H1 (cell line): ENCODE measurements around the gene SIDT1. TPM values are rescaled to one million over a fixed set of nuclear protein-coding genes. Genes with fewer than 3 reads are reported as not detected.

Experiments used
- CTCF ChIA-PET: fragments of 300-600 bp; sonication (Branson Sonifier 250); formaldehyde crosslinking; loops from one replicate; lab custom pipeline; 2021; ENCODE audit not compliant: partially characterized antibody; lab: Charles Lee
- POLR2A ChIA-PET: fragments of 300-600 bp; sonication (Branson Sonifier 250); formaldehyde crosslinking; loops from one replicate; lab custom pipeline; 2021; ENCODE audit warnings: inconsistent platforms; ENCODE audit not compliant: partially characterized antibody; lab: Charles Lee
- DNase-seq, 2 experiments: peaks; one replicate each; pipeline versions ENCODE4 v3.0.0 to v3.0.0-alpha.2; 2010 to 2022; ENCODE audit warnings: low spot score in 2 of 2, low read depth in 1 of 2, mixed read lengths in 1 of 2
- FAIRE-seq: peaks from 2 replicates; lab custom pipeline; 2011; peaks lifted over from hg19 to GRCh38; lab: Jason Lieb, UNC
- H2AFZ ChIP-seq: 2 replicates; pipeline ENCODE4 v1.8.1; 2012; ENCODE audit warnings: low read length, inconsistent platforms
- H2AK5ac ChIP-seq: 2 replicates; pipeline ENCODE4 v1.6.1; 2013; ENCODE audit warnings: low read depth, low read length
- H2BK120ac ChIP-seq: replicated peaks from 2 replicates; pipeline ENCODE3; 2013; ENCODE audit warnings: low read depth, low read length, inconsistent platforms
- H2BK12ac ChIP-seq: 2 replicates; pipeline ENCODE4 v1.6.1; 2013; ENCODE audit warnings: low read depth, low read length
- H2BK15ac ChIP-seq: 2 replicates; pipeline ENCODE4 v1.6.1; 2013; ENCODE audit warnings: low read length
- H2BK20ac ChIP-seq: 2 replicates; pipeline ENCODE4 v1.6.1; 2013; ENCODE audit warnings: low read length
- H2BK5ac ChIP-seq: 2 replicates; pipeline ENCODE4 v1.6.1; 2013; ENCODE audit warnings: low read depth, low read length
- H3K14ac ChIP-seq: 2 replicates; pipeline ENCODE4 v1.6.1; 2013; ENCODE audit warnings: inconsistent platforms; ENCODE audit not compliant: insufficient read length
- H3K18ac ChIP-seq: 2 replicates; pipeline ENCODE4 v1.6.1; 2013; ENCODE audit warnings: low read length; ENCODE audit errors: extremely low read depth
- H3K23ac ChIP-seq: 2 replicates; pipeline ENCODE4 v1.6.1; 2013; ENCODE audit warnings: inconsistent platforms; ENCODE audit not compliant: insufficient read length
- H3K23me2 ChIP-seq: 2 replicates; pipeline ENCODE4 v1.6.1; 2013; ENCODE audit warnings: low read depth, low read length
- H3K27ac ChIP-seq: 2 replicates; pipeline ENCODE4 v1.6.1; 2011; ENCODE audit warnings: low read depth, low read length, inconsistent platforms
- H3K27me3 ChIP-seq, 4 experiments: replicated peaks in 1 of 4; 1 replicate in 1 of 4; 2 replicates in 3 of 4; pipeline versions ENCODE4 v1.6.1 to v1.8.1; 2011 to 2013; ENCODE audit warnings: low read length in 3 of 4, mild to moderate bottlenecking in 3 of 4, inconsistent platforms in 2 of 4, mixed read lengths in 2 of 4, moderate library complexity in 1 of 4; ENCODE audit not compliant: control insufficient read depth in 3 of 4, insufficient read depth in 3 of 4; ENCODE audit errors: extremely low read depth in 1 of 4
- H3K36me3 ChIP-seq, 4 experiments: 2 replicates each; pipeline versions ENCODE4 v1.6.1 to v1.8.1; 2011 to 2013; ENCODE audit warnings: mild to moderate bottlenecking in 4 of 4, low read length in 3 of 4, moderate library complexity in 2 of 4, control low read depth in 1 of 4, inconsistent platforms in 1 of 4; ENCODE audit not compliant: insufficient read depth in 4 of 4, control insufficient read depth in 2 of 4
- H3K4ac ChIP-seq: replicated peaks from 2 replicates; pipeline ENCODE3; 2013; ENCODE audit warnings: low read length, low read depth, mixed read lengths, inconsistent platforms; ENCODE audit not compliant: insufficient read length
- H3K4me1 ChIP-seq, 4 experiments: replicated peaks in 1 of 4; 1 replicate in 1 of 4; 2 replicates in 3 of 4; pipeline versions ENCODE4 v1.6.1 to v1.8.1; 2011 to 2013; ENCODE audit warnings: low read length in 3 of 4, inconsistent platforms in 2 of 4, mixed read lengths in 1 of 4; ENCODE audit not compliant: insufficient read depth in 4 of 4, control insufficient read depth in 3 of 4
- H3K4me2 ChIP-seq, 2 experiments: 2 replicates each; pipeline versions ENCODE4 v1.6.1 to v1.8.1; 2011 to 2013; ENCODE audit warnings: low read depth in 2 of 2, low read length in 2 of 2, control low read depth in 1 of 2, inconsistent platforms in 1 of 2, mild to moderate bottlenecking in 1 of 2; ENCODE audit not compliant: insufficient read depth in 1 of 2
- H3K4me3 ChIP-seq, 4 experiments: fragments of 200-600, 300-600 bp in 1 of 4; sonication (generic), shearing (Covaris generic), sonication (Bioruptor Twin) in 1 of 4; 2 replicates each; pipeline versions ENCODE4 v1.5.1 to v1.8.1; 2011 to 2016; ENCODE audit warnings: low read length in 4 of 4, low read depth in 3 of 4, control low read depth in 2 of 4, inconsistent platforms in 2 of 4, mild to moderate bottlenecking in 2 of 4, mixed read lengths in 1 of 4, moderate library complexity in 1 of 4; ENCODE audit not compliant: insufficient read depth in 2 of 4; ENCODE audit errors: extremely low read depth in 1 of 4
- H3K56ac ChIP-seq: replicated peaks from 2 replicates; pipeline ENCODE3; 2013; ENCODE audit warnings: low read depth, mild to moderate bottlenecking, mixed read lengths, low read length, inconsistent platforms; ENCODE audit not compliant: insufficient read length
- H3K79me1 ChIP-seq: 2 replicates; pipeline ENCODE4 v1.6.1; 2013; ENCODE audit warnings: low read depth, low read length, control low read depth
- H3K79me2 ChIP-seq, 2 experiments: 2 replicates each; pipeline versions ENCODE4 v1.6.1 to v1.8.1; 2012 to 2013; ENCODE audit warnings: low read length in 2 of 2, mild to moderate bottlenecking in 2 of 2, inconsistent platforms in 1 of 2; ENCODE audit not compliant: insufficient read depth in 2 of 2, control insufficient read depth in 1 of 2
- H3K9ac ChIP-seq, 4 experiments: replicated peaks in 1 of 4; 1 replicate in 1 of 4; 2 replicates in 3 of 4; pipeline versions ENCODE4 v1.6.1 to v1.8.1; 2011 to 2013; ENCODE audit warnings: low read depth in 3 of 4, low read length in 3 of 4, control low read depth in 2 of 4, mild to moderate bottlenecking in 2 of 4, moderate library complexity in 2 of 4, inconsistent platforms in 1 of 4; ENCODE audit errors: extremely low read depth in 1 of 4
- H3K9me3 ChIP-seq, 2 experiments: 2 replicates each; pipeline versions ENCODE4 v1.6.1 to v1.8.1; 2012 to 2013; ENCODE audit warnings: mild to moderate bottlenecking in 2 of 2, moderate library complexity in 2 of 2, control low read depth in 1 of 2, inconsistent platforms in 1 of 2, low read depth in 1 of 2, low read length in 1 of 2, mixed read lengths in 1 of 2; ENCODE audit not compliant: insufficient read depth in 2 of 2
- H4K20me1 ChIP-seq, 2 experiments: replicated peaks in 1 of 2; 2 replicates each; pipeline versions ENCODE3 to v1.8.1; 2011 to 2013; ENCODE audit warnings: inconsistent platforms in 2 of 2, low read length in 2 of 2, mild to moderate bottlenecking in 1 of 2; ENCODE audit not compliant: insufficient read depth in 2 of 2, control insufficient read depth in 1 of 2
- H4K5ac ChIP-seq: 2 replicates; pipeline ENCODE4 v1.6.1; 2013; ENCODE audit warnings: low read length, low read depth, mixed read lengths, inconsistent platforms; ENCODE audit not compliant: insufficient read length
- H4K8ac ChIP-seq: 2 replicates; pipeline ENCODE4 v1.8.0; 2013; ENCODE audit warnings: mild to moderate bottlenecking, moderate library complexity, low read length, inconsistent platforms; ENCODE audit not compliant: insufficient read depth; ENCODE audit errors: extremely low read depth
- H4K91ac ChIP-seq: replicated peaks from 2 replicates; pipeline ENCODE3; 2013; ENCODE audit warnings: low read length, mixed read lengths, inconsistent platforms; ENCODE audit not compliant: insufficient read length
- BACH1 ChIP-seq: IDR thresholded peaks from 2 replicates; pipeline ENCODE4 v1.6.1; 2012; ENCODE audit warnings: low read length, improper control_type of control experiment
- BCL11A ChIP-seq, 2 experiments: IDR thresholded peaks; one replicate each; pipeline ENCODE4 v1.6.1; 2011; ENCODE audit warnings: low read depth in 2 of 2, low read length in 2 of 2, mild to moderate bottlenecking in 2 of 2
- CEBPB ChIP-seq: IDR thresholded peaks from 2 replicates; pipeline ENCODE4 v1.6.1; 2012; ENCODE audit warnings: low read depth, low read length
- CHD2 ChIP-seq: IDR thresholded peaks from 2 replicates; pipeline ENCODE4 v1.6.1; 2012; ENCODE audit warnings: low read length, improper control_type of control experiment
- CREB1 ChIP-seq: IDR thresholded peaks from 2 replicates; pipeline ENCODE4 v1.6.1; 2012; ENCODE audit warnings: inconsistent platforms
- EGR1 ChIP-seq: IDR thresholded peaks from 2 replicates; pipeline ENCODE4 v1.6.1; 2011; ENCODE audit warnings: low read depth, low read length, borderline replicate concordance
- GTF2F1 ChIP-seq: IDR thresholded peaks from 2 replicates; pipeline ENCODE4 v1.6.1; 2012; ENCODE audit warnings: low read depth, low read length, improper control_type of control experiment, borderline replicate concordance
- KDM1A ChIP-seq: fragments of 200-600, 300-600 bp; sonication (generic); IDR thresholded peaks from 2 replicates; pipeline ENCODE4 v1.7.1; 2016; ENCODE audit warnings: mild to moderate bottlenecking, low read length, borderline replicate concordance
- POLR2AphosphoS5 ChIP-seq: IDR thresholded peaks from 2 replicates; pipeline ENCODE4 v1.6.1; 2011; ENCODE audit warnings: low read depth, low read length
- RAD21 ChIP-seq, 2 experiments: IDR thresholded peaks in 1 of 2; conservative IDR thresholded peaks in 1 of 2; 2 replicates each; pipeline ENCODE4 v1.6.1; 2011; ENCODE audit warnings: low read depth in 2 of 2, low read length in 2 of 2, improper control_type of control experiment in 1 of 2, inconsistent platforms in 1 of 2, mild to moderate bottlenecking in 1 of 2, moderate library complexity in 1 of 2
- SP2 ChIP-seq: IDR thresholded peaks from 2 replicates; pipeline ENCODE4 v1.6.1; 2012; ENCODE audit warnings: mild to moderate bottlenecking, low read length, inconsistent platforms
- WGBS, 2 experiments: shearing (Covaris generic) in 1 of 2; methylation state at CpG; one replicate each; pipeline versions ENCODE4 v1.1.6 to v1.1.7; 2013 to 2015; ENCODE audit warnings: low lambda C conversion rate in 2 of 2, mixed read lengths in 2 of 2, inconsistent platforms in 1 of 2, low coverage in 1 of 2, missing lambda C conversion rate in 1 of 2; ENCODE audit not compliant: insufficient replicate concordance in 2 of 2, insufficient coverage in 1 of 2, insufficient read length in 1 of 2; ENCODE audit errors: extremely low coverage in 1 of 2, missing lambda C conversion rate in 1 of 2; 5-methylcytosine and 5-hydroxymethylcytosine counted together
- polyA plus RNA-seq, 7 experiments: library from polyadenylated mRNA; depleted of rRNA in 3 of 7; stranded (reverse) in 5 of 7; unstranded in 2 of 7; fragments of >200 nt in 5 of 7; fragments of 200-250 nt in 2 of 7; gene quantifications; 1 replicate in 5 of 7; 2 replicates in 1 of 7; 4 replicates in 1 of 7; pipeline versions ENCODE4 v1.2.1 to v1.2.3, GENCODE V29; 2011 to 2013; ENCODE audit warnings: missing spikeins in 2 of 7, mixed read lengths in 2 of 7
- total RNA-seq: library from RNA; stranded (reverse); fragmentation: NEBNext Ultra II Directional; extraction: Animal tissue kit (Norgen Biotek cat#: 25700); gene quantifications from 2 replicates; pipeline ENCODE4 v1.2.1, GENCODE V29; 2021
- TF ChIP-seq, protein P1 (sequence below): IDR thresholded peaks from 2 replicates; pipeline ENCODE4 v1.6.1; 2012; ENCODE audit warnings: low read length, inconsistent platforms
- TF ChIP-seq, protein P2 (sequence below): IDR thresholded peaks from 2 replicates; pipeline ENCODE4 v1.6.1; 2012; ENCODE audit warnings: inconsistent platforms

Gene SIDT1
- total and polyA plus RNA-seq, 2 of the 8 experiments (the other 6 are each of a cell fraction or from before 2014, with no cell fraction given), result 0.06 TPM; not detected in 1

DNA sequence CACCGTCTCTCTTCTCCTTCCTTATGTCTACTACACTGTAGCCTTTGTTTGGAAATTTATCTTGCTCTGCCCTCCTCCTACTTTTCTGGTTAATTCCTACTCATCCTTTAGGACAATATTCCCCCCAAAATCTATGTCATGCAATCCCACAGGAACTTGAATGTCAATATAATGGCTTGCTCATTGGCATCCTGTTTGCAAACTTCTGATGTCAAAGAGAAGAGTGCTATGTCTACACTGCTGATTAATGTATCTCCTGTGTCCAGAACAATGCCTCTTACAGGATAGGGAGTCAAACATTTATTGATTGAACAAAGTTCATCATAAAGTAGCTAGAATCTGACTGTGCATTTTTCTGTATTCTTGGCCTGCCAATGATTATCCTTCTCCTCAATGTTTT, 22.8 kb downstream of the SIDT1 start:
- H3K23me2 ChIP-seq, result no peaks in the 10 kb centered on the region; the same call in 1 of the 2 replicates
- FAIRE-seq (no peak), DNase-seq (no peak)
- no peaks in the 10 kb centered on the region for H3K36me3 ChIP-seq
- H4K5ac ChIP-seq, result no peak overlapping the region
- H3K56ac ChIP-seq, result no peak overlapping the region
- no peak overlapping the region for H2AK5ac ChIP-seq
- H3K9ac ChIP-seq, result no peak overlapping the region
- 88% methylated on average over 1 of the region's 1 CpG; no CpG with 5 or more reads in 1 of the 2 experiments for WGBS, 2 experiments
- H3K79me1 ChIP-seq, result no peaks in the 10 kb centered on the region
- H4K20me1 ChIP-seq, result no peaks in the 10 kb centered on the region
- H2BK120ac ChIP-seq, result no peak overlapping the region
- H2BK20ac ChIP-seq, result no peak overlapping the region
- H3K18ac ChIP-seq, result no peak overlapping the region
- H4K8ac ChIP-seq, result no peak overlapping the region
- no peak overlapping the region for H2BK5ac ChIP-seq
- H3K23ac ChIP-seq, result no peak overlapping the region
- H3K9me3 ChIP-seq, result no peaks in the 10 kb centered on the region
- H2BK15ac ChIP-seq, result no peak overlapping the region
- ChIA-PET CTCF (interaction anchor here (0.6 to 3.5 kb wide), 11 partner anchors 12 to 267 kb away, joined by 3 to 19 read pairs (median 4); no protein-coding TSS in a partner anchor), POLR2A (no interaction called here)
- no peak overlapping the region for H4K91ac ChIP-seq
- H3K4me2 ChIP-seq, result no peak overlapping the region
- no peaks in the 10 kb centered on the region for H3K4me1 ChIP-seq
- H3K27ac ChIP-seq, result no peak overlapping the region
- TF ChIP-seq BACH1 (no peak), CREB1 (no peak), POLR2AphosphoS5 (no peak), EGR1 (no peak), CEBPB (no peak), BCL11A (IDR thresholded peaks at IDR 0.05; ENCODE audit: low read depth in 2 of 2, low read length in 2 of 2) (no peak), RAD21 (IDR thresholded peaks at IDR 0.05 in 1 of 2, conservative IDR thresholded peaks at IDR 0.05 in 1 of 2; ENCODE audit: low read depth in 2 of 2, low read length in 2 of 2) (no peak), KDM1A (no peak), CHD2 (no peak), GTF2F1 (no peak), SP2 (no peak)
- TF ChIP-seq, protein P1, sequence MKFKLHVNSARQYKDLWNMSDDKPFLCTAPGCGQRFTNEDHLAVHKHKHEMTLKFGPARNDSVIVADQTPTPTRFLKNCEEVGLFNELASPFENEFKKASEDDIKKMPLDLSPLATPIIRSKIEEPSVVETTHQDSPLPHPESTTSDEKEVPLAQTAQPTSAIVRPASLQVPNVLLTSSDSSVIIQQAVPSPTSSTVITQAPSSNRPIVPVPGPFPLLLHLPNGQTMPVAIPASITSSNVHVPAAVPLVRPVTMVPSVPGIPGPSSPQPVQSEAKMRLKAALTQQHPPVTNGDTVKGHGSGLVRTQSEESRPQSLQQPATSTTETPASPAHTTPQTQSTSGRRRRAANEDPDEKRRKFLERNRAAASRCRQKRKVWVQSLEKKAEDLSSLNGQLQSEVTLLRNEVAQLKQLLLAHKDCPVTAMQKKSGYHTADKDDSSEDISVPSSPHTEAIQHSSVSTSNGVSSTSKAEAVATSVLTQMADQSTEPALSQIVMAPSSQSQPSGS, result no peak
- TF ChIP-seq, protein P2, sequence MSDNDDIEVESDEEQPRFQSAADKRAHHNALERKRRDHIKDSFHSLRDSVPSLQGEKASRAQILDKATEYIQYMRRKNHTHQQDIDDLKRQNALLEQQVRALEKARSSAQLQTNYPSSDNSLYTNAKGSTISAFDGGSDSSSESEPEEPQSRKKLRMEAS, result no peak
- H3K14ac ChIP-seq, result no peak overlapping the region
- no peak overlapping the region for H3K4ac ChIP-seq
- H2AFZ ChIP-seq, result no peak overlapping the region
- no peak overlapping the region for H3K4me3 ChIP-seq
- no peaks in the 10 kb centered on the region for H3K79me2 ChIP-seq
- no peaks in the 10 kb centered on the region for H3K27me3 ChIP-seq
- H2BK12ac ChIP-seq, result no peak overlapping the region
